ENCODE data around the gene PSMA2. TPM values are rescaled to one million over a fixed set of nuclear protein-coding genes. Genes with fewer than 3 reads are reported as not detected.

The PSMA2 gene
- total RNA-seq, 1 experiment from 2014 or later: 228 TPM

- ATAC-seq (no peak), DNase-seq (ENCODE audit: low spot score) (no peak)
- no peak overlapping the region for H3K4me3 Mint-ChIP-seq
- H3K9me3 Mint-ChIP-seq: peaks cover 46% of the 10 kb centered on the region
- no peak overlapping the region for H3K27ac Mint-ChIP-seq
- H3K27me3 Mint-ChIP-seq (ENCODE audit: low read depth): no peaks in the 10 kb centered on the region
- peaks cover 49% of the 10 kb centered on the region for H3K36me3 Mint-ChIP-seq
- TF ChIP-seq, protein P1, sequence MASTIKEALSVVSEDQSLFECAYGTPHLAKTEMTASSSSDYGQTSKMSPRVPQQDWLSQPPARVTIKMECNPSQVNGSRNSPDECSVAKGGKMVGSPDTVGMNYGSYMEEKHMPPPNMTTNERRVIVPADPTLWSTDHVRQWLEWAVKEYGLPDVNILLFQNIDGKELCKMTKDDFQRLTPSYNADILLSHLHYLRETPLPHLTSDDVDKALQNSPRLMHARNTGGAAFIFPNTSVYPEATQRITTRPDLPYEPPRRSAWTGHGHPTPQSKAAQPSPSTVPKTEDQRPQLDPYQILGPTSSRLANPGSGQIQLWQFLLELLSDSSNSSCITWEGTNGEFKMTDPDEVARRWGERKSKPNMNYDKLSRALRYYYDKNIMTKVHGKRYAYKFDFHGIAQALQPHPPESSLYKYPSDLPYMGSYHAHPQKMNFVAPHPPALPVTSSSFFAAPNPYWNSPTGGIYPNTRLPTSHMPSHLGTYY (CRISPR knock-in tag; IDR thresholded peaks at IDR 0.05): no peak
- TF ChIP-seq, protein P2, sequence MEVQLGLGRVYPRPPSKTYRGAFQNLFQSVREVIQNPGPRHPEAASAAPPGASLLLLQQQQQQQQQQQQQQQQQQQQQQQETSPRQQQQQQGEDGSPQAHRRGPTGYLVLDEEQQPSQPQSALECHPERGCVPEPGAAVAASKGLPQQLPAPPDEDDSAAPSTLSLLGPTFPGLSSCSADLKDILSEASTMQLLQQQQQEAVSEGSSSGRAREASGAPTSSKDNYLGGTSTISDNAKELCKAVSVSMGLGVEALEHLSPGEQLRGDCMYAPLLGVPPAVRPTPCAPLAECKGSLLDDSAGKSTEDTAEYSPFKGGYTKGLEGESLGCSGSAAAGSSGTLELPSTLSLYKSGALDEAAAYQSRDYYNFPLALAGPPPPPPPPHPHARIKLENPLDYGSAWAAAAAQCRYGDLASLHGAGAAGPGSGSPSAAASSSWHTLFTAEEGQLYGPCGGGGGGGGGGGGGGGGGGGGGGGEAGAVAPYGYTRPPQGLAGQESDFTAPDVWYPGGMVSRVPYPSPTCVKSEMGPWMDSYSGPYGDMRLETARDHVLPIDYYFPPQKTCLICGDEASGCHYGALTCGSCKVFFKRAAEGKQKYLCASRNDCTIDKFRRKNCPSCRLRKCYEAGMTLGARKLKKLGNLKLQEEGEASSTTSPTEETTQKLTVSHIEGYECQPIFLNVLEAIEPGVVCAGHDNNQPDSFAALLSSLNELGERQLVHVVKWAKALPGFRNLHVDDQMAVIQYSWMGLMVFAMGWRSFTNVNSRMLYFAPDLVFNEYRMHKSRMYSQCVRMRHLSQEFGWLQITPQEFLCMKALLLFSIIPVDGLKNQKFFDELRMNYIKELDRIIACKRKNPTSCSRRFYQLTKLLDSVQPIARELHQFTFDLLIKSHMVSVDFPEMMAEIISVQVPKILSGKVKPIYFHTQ (CRISPR knock-in tag; IDR thresholded peaks at IDR 0.05): no peak
- ChIA-PET POLR2A (interaction anchor here (1.6 kb wide), 1 partner anchor 11 kb away, joined by 5 read pairs; no protein-coding TSS in a partner anchor), CTCF (interaction anchor here (0.7 to 2.0 kb wide), 6 partner anchors 11 to 937 kb away, joined by 3 to 8 read pairs (median 4); no protein-coding TSS in a partner anchor)
- peaks cover 47% of the 10 kb centered on the region for H3K4me1 Mint-ChIP-seq
Observed at GRCh38 chr7:42877862-42878261, 54.1 kb downstream of the PSMA2 start.

DNA sequence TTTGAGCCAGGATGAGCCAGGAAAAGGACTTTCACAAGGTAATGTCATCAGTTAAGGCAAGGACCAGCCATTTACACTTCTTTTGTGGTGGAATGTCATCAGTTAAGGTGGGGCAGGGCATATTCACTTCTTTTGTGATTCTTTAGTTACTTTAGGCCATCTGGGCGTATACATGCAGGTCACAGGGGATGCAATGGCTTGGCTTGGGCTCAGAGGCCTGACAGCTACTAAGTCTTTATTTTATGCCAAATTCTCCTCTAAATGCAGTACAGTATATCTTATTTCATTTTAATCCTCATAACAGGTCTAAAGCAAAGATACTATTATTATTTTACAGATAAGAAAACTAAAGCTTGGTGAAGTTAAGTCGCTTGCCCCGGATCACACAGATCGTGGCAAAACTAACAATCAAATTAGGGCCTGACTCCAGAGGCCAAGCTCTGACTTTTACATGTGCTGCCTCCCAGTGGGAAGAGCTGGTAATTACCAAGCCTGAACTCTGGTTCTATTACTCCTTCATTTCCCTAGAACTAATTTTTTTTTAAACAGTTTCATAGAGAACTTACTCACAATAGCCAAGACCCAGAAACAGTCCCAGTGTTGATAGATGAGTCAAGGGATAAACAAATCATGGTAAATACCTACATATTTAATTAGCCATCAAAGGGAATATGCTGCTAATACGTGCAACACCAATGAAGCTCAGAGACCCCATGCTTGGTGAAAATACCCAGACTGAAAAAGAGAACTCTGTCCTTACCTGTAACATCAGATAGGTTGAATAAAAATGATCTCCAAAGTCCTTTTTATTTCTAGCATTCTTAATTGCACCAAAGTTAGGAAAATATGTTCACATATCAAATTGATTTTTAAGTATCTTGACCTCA, 55.5 kb downstream of the PSMA2 start:
- Mint-ChIP-seq H3K27ac (peak overlapping the region; percentile 84), H3K27me3 (ENCODE audit: low read depth) (no peaks in the 10 kb centered on the region), H3K4me3 (no peak overlapping the region), H3K4me1 (peaks cover 54% of the 10 kb centered on the region), H3K9me3 (peaks cover 38% of the 10 kb centered on the region), H3K36me3 (peaks cover 47% of the 10 kb centered on the region)
- ChIA-PET CTCF (interaction anchor here (0.5 to 2.3 kb wide), 27 partner anchors 8 to 936 kb away, joined by 3 to 22 read pairs (median 4); partner anchors contain the start of gene C7orf25), POLR2A (interaction anchor here (0.6 kb wide), 1 partner anchor 96 kb away, joined by 3 read pairs; no protein-coding TSS in a partner anchor)
- TF ChIP-seq GABPB1 (CRISPR knock-in tag; IDR thresholded peaks at IDR 0.05): no peak
- TF ChIP-seq CTCF (IDR thresholded peaks at IDR 0.05): peak; percentile 78
- no peak for TF ChIP-seq ZNF317 (CRISPR knock-in tag; IDR thresholded peaks at IDR 0.05; ENCODE audit: borderline replicate concordance, low read depth)
- DNase-seq (ENCODE audit: low spot score) (peak; percentile 74), ATAC-seq (peak; percentile 97)

DNA sequence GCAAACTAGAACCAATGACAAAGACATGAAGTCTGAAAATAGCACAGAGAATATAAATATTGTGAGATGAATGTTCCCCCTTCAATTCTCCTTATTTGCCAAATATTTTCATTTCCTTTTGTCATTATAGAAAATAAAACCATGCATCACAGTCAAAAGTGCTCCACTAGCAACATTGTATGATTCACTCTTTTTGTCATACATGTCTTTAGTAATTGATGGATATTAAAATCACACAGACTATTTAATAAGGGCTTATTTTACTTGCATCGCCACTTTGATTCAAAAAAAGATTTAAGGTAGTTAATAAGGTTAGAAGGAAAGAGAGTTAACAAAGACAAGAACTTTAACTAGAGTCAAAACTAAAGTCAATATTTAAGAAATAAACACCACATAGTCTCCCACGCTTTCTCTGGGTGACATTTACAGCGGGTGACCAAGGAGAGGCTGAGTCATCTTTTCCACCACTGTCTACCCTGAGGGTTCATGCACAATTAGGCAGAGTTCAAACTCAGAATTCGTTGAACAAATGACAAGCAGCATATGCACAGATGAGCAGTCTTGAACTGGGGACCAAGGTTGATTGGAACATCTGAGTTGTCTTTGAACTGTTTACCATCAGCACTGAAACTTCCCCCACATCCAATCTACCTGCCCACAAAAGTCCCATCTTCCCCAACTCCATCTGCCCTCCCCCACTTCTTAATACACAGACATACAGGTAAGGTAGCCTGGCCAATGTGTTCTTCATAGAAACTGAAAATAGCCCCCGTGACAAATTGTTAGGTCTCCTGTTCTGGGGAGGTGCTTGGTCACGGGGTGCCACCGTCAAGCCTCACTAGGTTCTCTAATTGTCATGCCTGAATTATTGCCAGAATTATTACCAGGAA, 62.6 kb downstream of the PSMA2 start:
- CTCF ChIA-PET: no interaction called here
- POLR2A ChIA-PET: interaction anchor here (0.6 kb wide), 1 partner anchor 444 kb away, joined by 3 read pairs; no protein-coding TSS in a partner anchor
- DNase-seq (ENCODE audit: low spot score) (no peak), ATAC-seq (no peak)
- peaks cover 60% of the 10 kb centered on the region for H3K9me3 Mint-ChIP-seq
- H3K27me3 Mint-ChIP-seq (ENCODE audit: low read depth): peaks cover 9% of the 10 kb centered on the region; the same call in 1 of the 2 replicates
- H3K4me3 Mint-ChIP-seq: peak overlapping the region; percentile 24; the same call in 1 of the 2 replicates
- H3K27ac Mint-ChIP-seq: peak overlapping the region; percentile 92
- peaks cover 48% of the 10 kb centered on the region for H3K4me1 Mint-ChIP-seq
- H3K36me3 Mint-ChIP-seq: peaks cover 75% of the 10 kb centered on the region
- TF ChIP-seq TEAD4 (CRISPR knock-in tag; IDR thresholded peaks at IDR 0.05): no peak
- TF ChIP-seq ZNF532 (CRISPR knock-in tag; IDR thresholded peaks at IDR 0.05; ENCODE audit: borderline replicate concordance): no peak
- no peak for TF ChIP-seq FOXK1 (CRISPR knock-in tag; IDR thresholded peaks at IDR 0.05)
- no peak for TF ChIP-seq ZNF138 (CRISPR knock-in tag; conservative IDR thresholded peaks at IDR 0.05)
- no peak for TF ChIP-seq RELA (CRISPR knock-in tag; IDR thresholded peaks at IDR 0.05; ENCODE audit: borderline replicate concordance)
- TF ChIP-seq ZNF219 (CRISPR knock-in tag; IDR thresholded peaks at IDR 0.05; ENCODE audit: borderline replicate concordance): no peak
- TF ChIP-seq, protein P3, sequence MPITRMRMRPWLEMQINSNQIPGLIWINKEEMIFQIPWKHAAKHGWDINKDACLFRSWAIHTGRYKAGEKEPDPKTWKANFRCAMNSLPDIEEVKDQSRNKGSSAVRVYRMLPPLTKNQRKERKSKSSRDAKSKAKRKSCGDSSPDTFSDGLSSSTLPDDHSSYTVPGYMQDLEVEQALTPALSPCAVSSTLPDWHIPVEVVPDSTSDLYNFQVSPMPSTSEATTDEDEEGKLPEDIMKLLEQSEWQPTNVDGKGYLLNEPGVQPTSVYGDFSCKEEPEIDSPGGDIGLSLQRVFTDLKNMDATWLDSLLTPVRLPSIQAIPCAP (CRISPR knock-in tag; IDR thresholded peaks at IDR 0.05): no peak
- TF ChIP-seq TP53 (CRISPR knock-in tag; IDR thresholded peaks at IDR 0.05): no peak
- TF ChIP-seq ZNF263 (CRISPR knock-in tag; IDR thresholded peaks at IDR 0.05; ENCODE audit: low read depth): no peak
